CD4-positive, alpha-beta T cell (primary cell): ENCODE data around the gene ZCCHC2. TPM values are rescaled to one million over a fixed set of nuclear protein-coding genes. Genes with fewer than 3 reads are reported as not detected.
A peak's percentile ranks its signal among the peaks of the same experiment; 100 is the strongest.

Source experiments
- ATAC-seq: fragments of 200-7000 bp; cut with Tn5 transposase; one replicate; pipeline ENCODE4 v1.10.0; 2022; ENCODE audit warnings: mild to moderate bottlenecking; ENCODE audit not compliant: poor library complexity
- CTCF ChIA-PET: fragments of 350-600 bp; sonication (Branson Sonifier 250); formaldehyde crosslinking; loops from one replicate; lab custom pipeline; 2021; ENCODE audit warnings: antibody characterized with exemption, inconsistent platforms; lab: Charles Lee
- POLR2A ChIA-PET: fragments of 350-600 bp; sonication (Branson Sonifier 250); formaldehyde crosslinking; loops from one replicate; lab custom pipeline; 2021; ENCODE audit warnings: antibody characterized with exemption, inconsistent platforms; lab: Charles Lee
- DNase-seq, 14 experiments: peaks; one replicate each; pipeline ENCODE4 v3.0.0-alpha.2; 2013 to 2020; ENCODE audit warnings: mixed read lengths in 2 of 14
- H3K27ac ChIP-seq, 2 donors: one replicate each; pipeline versions ENCODE4 v1.5.1 to v1.7.0; 2013; ENCODE audit warnings: low read length in 2 of 2, low read depth in 1 of 2, mild to moderate bottlenecking in 1 of 2
- H3K27me3 ChIP-seq, 2 experiments: 1 replicate in 1 of 2; 2 replicates in 1 of 2; pipeline versions ENCODE4 v1.6.1 to v1.7.0; 2013; ENCODE audit warnings: low read length in 2 of 2, control low read depth in 1 of 2, mild to moderate bottlenecking in 1 of 2, moderate library complexity in 1 of 2; ENCODE audit not compliant: insufficient read depth in 2 of 2, control insufficient read depth in 1 of 2
- H3K36me3 ChIP-seq: one replicate; pipeline ENCODE4 v1.6.1; 2013; ENCODE audit warnings: low read length, control low read depth; ENCODE audit not compliant: insufficient read depth
- H3K4me1 ChIP-seq: one replicate; pipeline ENCODE4 v1.6.1; 2013; ENCODE audit warnings: low read length, control low read depth; ENCODE audit not compliant: insufficient read depth
- H3K4me3 ChIP-seq: one replicate; pipeline ENCODE4 v1.5.1; 2013; ENCODE audit warnings: mild to moderate bottlenecking, low read length, moderate library complexity
- H3K9me3 ChIP-seq, 2 experiments: 1 replicate in 1 of 2; 2 replicates in 1 of 2; pipeline versions ENCODE4 v1.6.1 to v1.7.0; 2013; ENCODE audit warnings: low read length in 2 of 2, mild to moderate bottlenecking in 2 of 2, control low read depth in 1 of 2, moderate library complexity in 1 of 2; ENCODE audit not compliant: control insufficient read depth in 1 of 2, insufficient read depth in 1 of 2
- H3K27ac Mint-ChIP-seq: one replicate; pipeline ENCODE4 v1.8.0; 2020; ENCODE audit warnings: mixed read lengths
- H3K27me3 Mint-ChIP-seq: one replicate; pipeline ENCODE4 v1.8.0; 2021; ENCODE audit warnings: mixed read lengths
- H3K36me3 Mint-ChIP-seq: one replicate; pipeline ENCODE4 v1.8.0; 2021; ENCODE audit warnings: low read depth, mixed read lengths
- H3K4me1 Mint-ChIP-seq: one replicate; pipeline ENCODE4 v1.8.0; 2021; ENCODE audit warnings: low read depth, mixed read lengths
- H3K4me3 Mint-ChIP-seq: one replicate; pipeline ENCODE4 v1.8.0; 2020; ENCODE audit warnings: mild to moderate bottlenecking, mixed read lengths
- H3K9me3 Mint-ChIP-seq: one replicate; pipeline ENCODE4 v1.8.0; 2020; ENCODE audit warnings: mixed read lengths
- intact Hi-C, 2 experiments: fragments of 100-400 bp; cut with DNase I in 1 of 2; cut with micrococcal nuclease in 1 of 2; formaldehyde crosslinking; loops; one replicate each; pipeline versions ENCODE4 v1.15.1 to v1.9.0; 2023 to 2025; cut with DNase I, micrococcal nuclease
- total RNA-seq, 174 experiments: library from RNA in 2 of 174; stranded (reverse) in 2 of 174; gene quantifications; one replicate each; pipeline ENCODE4 v1.2.3 and lab custom pipeline; 2021 to 2026
- TF ChIP-seq, protein P1 (sequence below): fragments of 200-600 bp; IDR thresholded peaks from one replicate; pipeline ENCODE4 v1.8.0; 2022; ENCODE audit warnings: antibody characterized with exemption, mild to moderate bottlenecking

Gene ZCCHC2
- total RNA-seq, 2 experiments from 2014 or later, result 85.0 to 85.4 TPM

DNA sequence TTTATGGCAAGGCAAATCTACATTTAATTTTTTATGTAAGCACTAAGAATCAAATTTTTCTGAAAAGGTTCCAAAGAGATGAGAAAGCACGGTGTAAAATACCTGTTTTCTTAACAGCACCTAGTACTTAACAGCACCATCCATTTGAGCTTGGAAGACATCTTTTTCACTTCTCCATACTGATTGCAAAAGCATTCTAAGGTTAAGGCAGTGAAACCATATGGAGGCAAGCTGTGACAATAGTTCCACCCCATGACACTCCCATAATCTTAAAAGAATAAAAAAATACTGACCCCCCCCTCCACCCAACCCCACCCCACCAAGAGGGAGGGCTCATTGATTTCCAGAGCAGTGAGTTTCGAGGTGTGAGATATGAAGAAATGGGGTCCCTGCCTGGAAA lies 60.6 kb downstream of the ZCCHC2 start:
- H3K4me1 ChIP-seq, result peaks cover 28% of the 10 kb centered on the region
- TF ChIP-seq, protein P1, sequence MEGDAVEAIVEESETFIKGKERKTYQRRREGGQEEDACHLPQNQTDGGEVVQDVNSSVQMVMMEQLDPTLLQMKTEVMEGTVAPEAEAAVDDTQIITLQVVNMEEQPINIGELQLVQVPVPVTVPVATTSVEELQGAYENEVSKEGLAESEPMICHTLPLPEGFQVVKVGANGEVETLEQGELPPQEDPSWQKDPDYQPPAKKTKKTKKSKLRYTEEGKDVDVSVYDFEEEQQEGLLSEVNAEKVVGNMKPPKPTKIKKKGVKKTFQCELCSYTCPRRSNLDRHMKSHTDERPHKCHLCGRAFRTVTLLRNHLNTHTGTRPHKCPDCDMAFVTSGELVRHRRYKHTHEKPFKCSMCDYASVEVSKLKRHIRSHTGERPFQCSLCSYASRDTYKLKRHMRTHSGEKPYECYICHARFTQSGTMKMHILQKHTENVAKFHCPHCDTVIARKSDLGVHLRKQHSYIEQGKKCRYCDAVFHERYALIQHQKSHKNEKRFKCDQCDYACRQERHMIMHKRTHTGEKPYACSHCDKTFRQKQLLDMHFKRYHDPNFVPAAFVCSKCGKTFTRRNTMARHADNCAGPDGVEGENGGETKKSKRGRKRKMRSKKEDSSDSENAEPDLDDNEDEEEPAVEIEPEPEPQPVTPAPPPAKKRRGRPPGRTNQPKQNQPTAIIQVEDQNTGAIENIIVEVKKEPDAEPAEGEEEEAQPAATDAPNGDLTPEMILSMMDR, result no peak
- H3K36me3 Mint-ChIP-seq, result peaks cover 31% of the 10 kb centered on the region
- ATAC-seq (no peak), DNase-seq (no peak)
- H3K27ac ChIP-seq, result no peak overlapping the region
- H3K27ac Mint-ChIP-seq, result peak overlapping the region; percentile 42
- intact Hi-C loops, result loop anchor here in 1 of 2 experiments (5.0 to 10.0 kb wide), 2 partner anchors 56 to 841 kb away; partner anchors contain the start of gene VPS4B
- H3K27me3 Mint-ChIP-seq, result no peaks in the 10 kb centered on the region
- no peaks in the 10 kb centered on the region for H3K9me3 ChIP-seq
- peaks cover 14% of the 10 kb centered on the region for H3K36me3 ChIP-seq
- no peak overlapping the region for H3K4me3 ChIP-seq
- no peaks in the 10 kb centered on the region for H3K9me3 Mint-ChIP-seq
- no peak overlapping the region for H3K4me3 Mint-ChIP-seq
- ChIA-PET CTCF (interaction anchor here (0.9 to 2.0 kb wide), 10 partner anchors 12 to 157 kb away, joined by 3 to 17 read pairs (median 4); no protein-coding TSS in a partner anchor), POLR2A (interaction anchor here (1.9 to 3.4 kb wide), 2 partner anchors 60 to 163 kb away, joined by 5 to 24 read pairs; partner anchors contain the start of gene ZCCHC2)
- H3K27me3 ChIP-seq, result no peaks in the 10 kb centered on the region
- H3K4me1 Mint-ChIP-seq, result peaks cover 33% of the 10 kb centered on the region

DNA sequence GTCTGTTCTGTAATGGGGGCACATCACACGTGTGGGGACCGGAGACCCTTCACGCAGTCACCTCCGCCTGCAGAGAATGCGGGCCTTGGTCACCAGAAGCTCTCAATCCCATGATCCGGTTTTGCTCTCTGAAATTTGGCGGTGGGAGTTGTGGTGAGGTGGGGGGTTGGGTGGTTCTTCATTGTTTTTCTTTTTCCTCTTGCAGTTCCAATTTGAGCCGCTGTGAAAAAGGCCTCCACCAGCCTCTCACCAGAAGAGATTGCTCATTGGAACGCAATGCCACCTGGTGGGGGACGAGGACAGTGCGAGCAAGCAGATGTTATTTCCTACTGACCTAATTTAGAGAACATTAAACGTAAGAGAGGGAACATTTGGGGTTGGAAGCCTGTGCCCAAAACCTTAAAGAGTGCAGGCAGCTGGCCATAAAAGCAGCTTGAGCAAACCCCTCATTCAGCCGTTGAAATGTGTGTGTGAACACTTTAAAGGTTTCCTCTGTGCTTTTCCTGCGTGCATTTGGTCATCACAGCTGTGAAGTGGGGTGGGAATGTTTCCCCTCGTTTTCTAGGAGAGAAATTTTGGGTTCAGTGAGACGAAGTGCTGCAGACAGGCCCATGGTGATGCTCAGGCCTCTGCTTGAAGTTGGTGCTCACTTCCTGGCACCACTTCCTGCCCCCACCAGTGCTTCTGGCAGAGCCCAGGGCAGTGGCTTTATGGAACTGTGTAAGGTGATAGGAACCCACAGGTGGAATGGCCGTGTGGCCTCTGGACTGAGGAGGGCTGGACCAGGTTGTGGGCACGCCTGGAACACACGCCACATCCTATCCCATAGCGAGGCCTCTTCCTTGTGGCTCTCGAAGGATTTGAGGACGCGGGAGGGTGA lies 61.7 kb downstream of the ZCCHC2 start:
- intact Hi-C loops, result loop anchor here (1.0 to 10.0 kb wide), 10 partner anchors 57 to 840 kb away; partner anchors contain the start of genes TNFRSF11A (in 2 of the 2) and VPS4B (in 2 of the 2)
- peak; percentile 97 for ATAC-seq
- no peaks in the 10 kb centered on the region for H3K9me3 Mint-ChIP-seq

More for the DNA sequence above, 61.7 kb downstream of the ZCCHC2 start:
- no peak overlapping the region for H3K27ac ChIP-seq
- POLR2A ChIA-PET, result interaction anchor here (1.2 to 3.4 kb wide), 3 partner anchors 61 to 164 kb away, joined by 4 to 24 read pairs (median 5); partner anchors contain the start of gene ZCCHC2
- peak; percentile 69 to 92 (median 78) for DNase-seq
- CTCF ChIA-PET, result interaction anchor here (0.7 to 2.0 kb wide), 16 partner anchors 13 to 360 kb away, joined by 3 to 17 read pairs (median 4); no protein-coding TSS in a partner anchor
- H3K4me3 Mint-ChIP-seq, result peak overlapping the region; percentile 16
- no peaks in the 10 kb centered on the region for H3K27me3 Mint-ChIP-seq
- H3K27me3 ChIP-seq, result no peaks in the 10 kb centered on the region
- no peak overlapping the region for H3K4me3 ChIP-seq
- H3K36me3 Mint-ChIP-seq, result peaks cover 20% of the 10 kb centered on the region
- H3K4me1 ChIP-seq, result peaks cover 28% of the 10 kb centered on the region
- H3K27ac Mint-ChIP-seq, result peak overlapping the region; percentile 32
- TF ChIP-seq, protein P1, result peak; percentile 98
- peaks cover 33% of the 10 kb centered on the region for H3K4me1 Mint-ChIP-seq
- no peaks in the 10 kb centered on the region for H3K9me3 ChIP-seq
- peaks cover 4% of the 10 kb centered on the region for H3K36me3 ChIP-seq
